ENCODE results near the gene MAML3. TPM values are rescaled to one million over a fixed set of nuclear protein-coding genes. Genes with fewer than 3 reads are reported as not detected.

Gene MAML3
- total and polyA plus RNA-seq, 2 of the 13 experiments (the other 11 are each of a cell fraction or from before 2014, with no cell fraction given): 0.05 to 0.13 TPM

GRCh38 chr4:139843641-139844040 lies 310.3 kb downstream of the MAML3 start (continued):
- TF ChIP-seq, protein P1, sequence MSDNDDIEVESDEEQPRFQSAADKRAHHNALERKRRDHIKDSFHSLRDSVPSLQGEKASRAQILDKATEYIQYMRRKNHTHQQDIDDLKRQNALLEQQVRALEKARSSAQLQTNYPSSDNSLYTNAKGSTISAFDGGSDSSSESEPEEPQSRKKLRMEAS (IDR thresholded peaks at IDR 0.05): no peak
- TF ChIP-seq, protein P2, sequence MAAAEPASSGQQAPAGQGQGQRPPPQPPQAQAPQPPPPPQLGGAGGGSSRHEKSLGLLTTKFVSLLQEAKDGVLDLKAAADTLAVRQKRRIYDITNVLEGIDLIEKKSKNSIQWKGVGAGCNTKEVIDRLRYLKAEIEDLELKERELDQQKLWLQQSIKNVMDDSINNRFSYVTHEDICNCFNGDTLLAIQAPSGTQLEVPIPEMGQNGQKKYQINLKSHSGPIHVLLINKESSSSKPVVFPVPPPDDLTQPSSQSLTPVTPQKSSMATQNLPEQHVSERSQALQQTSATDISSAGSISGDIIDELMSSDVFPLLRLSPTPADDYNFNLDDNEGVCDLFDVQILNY (CRISPR knock-in tag; conservative IDR thresholded peaks at IDR 0.05): no peak
- TF ChIP-seq SRF (IDR thresholded peaks at IDR 0.05; ENCODE audit: low read depth, low read length) (no peak), RFX3 (CRISPR knock-in tag; IDR thresholded peaks at IDR 0.05) (no peak), FOXO4 (CRISPR knock-in tag; conservative IDR thresholded peaks at IDR 0.05) (no peak), ZNF234 (CRISPR knock-in tag; conservative IDR thresholded peaks at IDR 0.05) (no peak), ZXDC (CRISPR knock-in tag; IDR thresholded peaks at IDR 0.05) (no peak), ZNF124 (CRISPR knock-in tag; IDR thresholded peaks at IDR 0.05) (no peak)
- TF ChIP-seq, protein P3, sequence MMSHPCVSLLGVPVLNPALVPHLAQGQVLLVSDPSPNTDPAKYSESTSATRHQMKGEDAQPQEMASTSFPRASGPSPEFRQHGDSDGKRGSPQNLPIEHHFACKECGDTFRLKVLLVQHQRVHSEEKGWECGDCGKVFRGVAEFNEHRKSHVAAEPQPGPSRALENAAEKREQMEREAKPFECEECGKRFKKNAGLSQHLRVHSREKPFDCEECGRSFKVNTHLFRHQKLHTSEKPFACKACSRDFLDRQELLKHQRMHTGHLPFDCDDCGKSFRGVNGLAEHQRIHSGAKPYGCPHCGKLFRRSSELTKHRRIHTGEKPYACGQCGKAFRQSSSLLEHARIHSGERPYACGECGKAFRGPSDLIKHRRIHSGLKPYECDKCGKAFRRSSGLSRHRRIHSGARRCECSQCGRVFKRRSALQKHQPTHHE (CRISPR knock-in tag; IDR thresholded peaks at IDR 0.05; ENCODE audit: borderline replicate concordance): no peak
- TF ChIP-seq, protein P4, sequence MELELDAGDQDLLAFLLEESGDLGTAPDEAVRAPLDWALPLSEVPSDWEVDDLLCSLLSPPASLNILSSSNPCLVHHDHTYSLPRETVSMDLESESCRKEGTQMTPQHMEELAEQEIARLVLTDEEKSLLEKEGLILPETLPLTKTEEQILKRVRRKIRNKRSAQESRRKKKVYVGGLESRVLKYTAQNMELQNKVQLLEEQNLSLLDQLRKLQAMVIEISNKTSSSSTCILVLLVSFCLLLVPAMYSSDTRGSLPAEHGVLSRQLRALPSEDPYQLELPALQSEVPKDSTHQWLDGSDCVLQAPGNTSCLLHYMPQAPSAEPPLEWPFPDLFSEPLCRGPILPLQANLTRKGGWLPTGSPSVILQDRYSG (CRISPR knock-in tag; IDR thresholded peaks at IDR 0.05): no peak
- TF ChIP-seq, protein P5, sequence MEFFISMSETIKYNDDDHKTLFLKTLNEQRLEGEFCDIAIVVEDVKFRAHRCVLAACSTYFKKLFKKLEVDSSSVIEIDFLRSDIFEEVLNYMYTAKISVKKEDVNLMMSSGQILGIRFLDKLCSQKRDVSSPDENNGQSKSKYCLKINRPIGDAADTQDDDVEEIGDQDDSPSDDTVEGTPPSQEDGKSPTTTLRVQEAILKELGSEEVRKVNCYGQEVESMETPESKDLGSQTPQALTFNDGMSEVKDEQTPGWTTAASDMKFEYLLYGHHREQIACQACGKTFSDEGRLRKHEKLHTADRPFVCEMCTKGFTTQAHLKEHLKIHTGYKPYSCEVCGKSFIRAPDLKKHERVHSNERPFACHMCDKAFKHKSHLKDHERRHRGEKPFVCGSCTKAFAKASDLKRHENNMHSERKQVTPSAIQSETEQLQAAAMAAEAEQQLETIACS (CRISPR knock-in tag; IDR thresholded peaks at IDR 0.05): no peak

All from HepG2 (cell line).